T-helper 1 cell treated with Interleukin-12 subunit alpha and Interleukin-12 subunit beta and Interleukin-4 antibody, amounts not matched to agents 30 μg/mL and 1 μg/mL, for 36 hours (primary cell): ENCODE measurements around the gene CRNKL1.
"Not testable (repeated sequence)": the region's sequence is repeated elsewhere in the genome, so short reads cannot be mapped to it uniquely, and the experiment has no call there.

ENCODE experiments used
- H3K27ac Mint-ChIP-seq: one replicate; pipeline ENCODE4 v1.8.0; 2021; ENCODE audit warnings: mild to moderate bottlenecking, mixed read lengths
- H3K27me3 Mint-ChIP-seq: one replicate; pipeline ENCODE4 v1.8.0; 2021; ENCODE audit warnings: low read depth, mixed read lengths
- H3K36me3 Mint-ChIP-seq: one replicate; pipeline ENCODE4 v1.8.0; 2021; ENCODE audit warnings: low read depth, mixed read lengths
- H3K4me1 Mint-ChIP-seq: one replicate; pipeline ENCODE4 v1.8.0; 2021; ENCODE audit warnings: low read depth, mixed read lengths
- H3K4me3 Mint-ChIP-seq: one replicate; pipeline ENCODE4 v1.8.0; 2021; ENCODE audit warnings: mild to moderate bottlenecking, moderate library complexity, mixed read lengths
- H3K9me3 Mint-ChIP-seq: one replicate; pipeline ENCODE4 v1.8.0; 2021; ENCODE audit warnings: mixed read lengths

Gene CRNKL1

GRCh38 chr20:20009784-20010253 is 42.4 kb downstream of the CRNKL1 start:
- peaks cover 4% of the 10 kb centered on the region for H3K27me3 Mint-ChIP-seq
- H3K36me3 Mint-ChIP-seq: no peaks in the 10 kb centered on the region
- no peak overlapping the region for H3K4me3 Mint-ChIP-seq
- no peaks in the 10 kb centered on the region for H3K9me3 Mint-ChIP-seq
- peaks cover 2% of the 10 kb centered on the region for H3K4me1 Mint-ChIP-seq
- H3K27ac Mint-ChIP-seq: no peak overlapping the region

GRCh38 chr20:20005342-20005741 is 46.9 kb downstream of the CRNKL1 start:
- Mint-ChIP-seq H3K27ac (no peak overlapping the region), H3K27me3 (peaks cover 39% of the 10 kb centered on the region), H3K9me3 (no peaks in the 10 kb centered on the region), H3K4me1 (peaks cover 9% of the 10 kb centered on the region), H3K4me3 (no peak overlapping the region), H3K36me3 (no peaks in the 10 kb centered on the region)

- not testable (repeated sequence) for H3K36me3 Mint-ChIP-seq, H3K9me3 Mint-ChIP-seq, H3K27ac Mint-ChIP-seq, H3K4me1 Mint-ChIP-seq
- Mint-ChIP-seq H3K4me3 (peak overlapping the region; percentile 48), H3K27me3 (peaks cover 49% of the 10 kb centered on the region)
Observed at GRCh38 chr20:20003955-20004322, 48.3 kb downstream of the CRNKL1 start.

- Mint-ChIP-seq H3K4me3 (peak overlapping the region; percentile 48), H3K27ac (no peak overlapping the region), H3K36me3 (no peaks in the 10 kb centered on the region), H3K9me3 (no peaks in the 10 kb centered on the region), H3K27me3 (peaks cover 52% of the 10 kb centered on the region), H3K4me1 (peaks cover 9% of the 10 kb centered on the region)
Observed at GRCh38 chr20:20003031-20003954, 49.0 kb downstream of the CRNKL1 start.

- Mint-ChIP-seq H3K27me3 (peaks cover 52% of the 10 kb centered on the region), H3K27ac (no peak overlapping the region), H3K4me3 (no peak overlapping the region), H3K4me1 (peaks cover 9% of the 10 kb centered on the region), H3K36me3 (no peaks in the 10 kb centered on the region), H3K9me3 (no peaks in the 10 kb centered on the region)
Observed at GRCh38 chr20:20002101-20002998, 49.9 kb downstream of the CRNKL1 start.

GRCh38 chr20:20000211-20000968 is 51.9 kb downstream of the CRNKL1 start:
- peaks cover 50% of the 10 kb centered on the region for H3K27me3 Mint-ChIP-seq

GRCh38 chr20:19998990-19999705 is 53.1 kb downstream of the CRNKL1 start:
- H3K9me3 Mint-ChIP-seq: no peaks in the 10 kb centered on the region
- H3K36me3 Mint-ChIP-seq: no peaks in the 10 kb centered on the region
- H3K4me1 Mint-ChIP-seq: peaks cover 9% of the 10 kb centered on the region
- H3K4me3 Mint-ChIP-seq: no peak overlapping the region
- no peak overlapping the region for H3K27ac Mint-ChIP-seq
- peaks cover 46% of the 10 kb centered on the region for H3K27me3 Mint-ChIP-seq

More at GRCh38 chr20:20000211-20000968, 51.9 kb downstream of the CRNKL1 start:
- Mint-ChIP-seq H3K9me3 (no peaks in the 10 kb centered on the region), H3K4me1 (peaks cover 9% of the 10 kb centered on the region), H3K27ac (no peak overlapping the region), H3K36me3 (no peaks in the 10 kb centered on the region), H3K4me3 (no peak overlapping the region)

GRCh38 chr20:19996917-19997316 is 55.3 kb downstream of the CRNKL1 start:
- Mint-ChIP-seq H3K27me3 (peaks cover 28% of the 10 kb centered on the region), H3K27ac (no peak overlapping the region), H3K36me3 (no peaks in the 10 kb centered on the region), H3K4me3 (no peak overlapping the region), H3K9me3 (no peaks in the 10 kb centered on the region), H3K4me1 (no peaks in the 10 kb centered on the region)

GRCh38 chr20:19996222-19996621 is 56.0 kb downstream of the CRNKL1 start:
- Mint-ChIP-seq H3K9me3 (no peaks in the 10 kb centered on the region), H3K4me3 (no peak overlapping the region), H3K36me3 (no peaks in the 10 kb centered on the region), H3K27ac (no peak overlapping the region), H3K4me1 (no peaks in the 10 kb centered on the region), H3K27me3 (peaks cover 23% of the 10 kb centered on the region)

- Mint-ChIP-seq H3K27ac (no peak overlapping the region), H3K9me3 (no peaks in the 10 kb centered on the region), H3K4me1 (no peaks in the 10 kb centered on the region), H3K4me3 (no peak overlapping the region), H3K27me3 (peaks cover 16% of the 10 kb centered on the region), H3K36me3 (no peaks in the 10 kb centered on the region)
Observed at GRCh38 chr20:19995220-19995863, 56.9 kb downstream of the CRNKL1 start.

GRCh38 chr20:19993958-19994669 is 58.2 kb downstream of the CRNKL1 start:
- H3K36me3 Mint-ChIP-seq: no peaks in the 10 kb centered on the region

GRCh38 chr20:19992996-19993908 is 59.0 kb downstream of the CRNKL1 start:
- no peaks in the 10 kb centered on the region for H3K4me1 Mint-ChIP-seq
- no peak overlapping the region for H3K4me3 Mint-ChIP-seq
- H3K27ac Mint-ChIP-seq: no peak overlapping the region
- H3K36me3 Mint-ChIP-seq: no peaks in the 10 kb centered on the region
- H3K9me3 Mint-ChIP-seq: no peaks in the 10 kb centered on the region
- peaks cover 3% of the 10 kb centered on the region for H3K27me3 Mint-ChIP-seq

More at GRCh38 chr20:19993958-19994669, 58.2 kb downstream of the CRNKL1 start:
- no peaks in the 10 kb centered on the region for H3K9me3 Mint-ChIP-seq
- no peaks in the 10 kb centered on the region for H3K4me1 Mint-ChIP-seq
- H3K4me3 Mint-ChIP-seq: no peak overlapping the region
- H3K27me3 Mint-ChIP-seq: peaks cover 7% of the 10 kb centered on the region
- H3K27ac Mint-ChIP-seq: no peak overlapping the region
